C4-2B (cell line): ENCODE results near the gene SRRM2.

Source experiments
- H3K27ac ChIP-seq: fragments of 450-650 bp; 2 replicates; pipeline ENCODE4 v1.5.1; 2017
- ZFX ChIP-seq: fragments of 450-650 bp; IDR thresholded peaks from 2 replicates; pipeline ENCODE4 v1.6.1; 2017
- TF ChIP-seq, protein P1 (sequence below): fragments of 450-650 bp; conservative IDR thresholded peaks from 2 replicates; pipeline ENCODE4 v1.5.1; 2017; ENCODE audit warnings: mild to moderate bottlenecking

SRRM2 gene

DNA sequence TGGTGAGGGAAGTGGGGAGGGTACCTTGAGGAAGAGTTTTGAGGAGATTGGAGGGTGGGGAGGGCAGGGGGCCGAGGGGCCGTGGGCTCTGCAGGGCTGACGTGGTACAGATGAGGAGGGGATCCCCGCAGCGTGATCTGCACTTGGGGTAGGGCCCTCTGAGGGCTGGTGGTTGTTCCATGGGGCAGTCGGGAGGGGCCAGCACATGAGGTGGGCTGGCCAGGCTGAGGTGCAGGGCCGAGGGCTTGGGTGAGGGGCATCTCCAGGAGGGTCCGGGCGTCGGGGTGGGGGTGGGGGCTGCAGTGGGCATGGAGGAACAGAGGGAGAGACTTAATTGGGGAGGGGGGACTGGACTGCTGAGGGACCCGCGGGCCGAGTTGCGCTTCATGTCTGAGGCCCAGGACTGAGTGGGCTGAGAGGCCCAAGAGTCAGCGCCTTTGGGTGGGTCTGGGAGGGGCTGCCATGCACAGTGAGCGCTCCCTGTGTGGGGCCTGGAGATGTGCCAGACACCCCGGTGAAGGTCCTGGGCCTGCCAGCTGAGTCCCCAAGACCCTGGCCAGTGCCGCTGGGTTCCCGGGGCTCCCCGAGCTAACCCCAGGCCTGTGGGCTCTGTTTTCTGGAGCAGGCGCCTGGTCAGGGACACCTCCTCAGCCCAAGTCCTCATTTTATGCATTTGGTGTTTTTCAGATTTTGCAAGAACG is 45.7 kb upstream of the SRRM2 start:
- H3K27ac ChIP-seq, result no peak overlapping the region
- no peak for TF ChIP-seq ZFX
- TF ChIP-seq, protein P1, sequence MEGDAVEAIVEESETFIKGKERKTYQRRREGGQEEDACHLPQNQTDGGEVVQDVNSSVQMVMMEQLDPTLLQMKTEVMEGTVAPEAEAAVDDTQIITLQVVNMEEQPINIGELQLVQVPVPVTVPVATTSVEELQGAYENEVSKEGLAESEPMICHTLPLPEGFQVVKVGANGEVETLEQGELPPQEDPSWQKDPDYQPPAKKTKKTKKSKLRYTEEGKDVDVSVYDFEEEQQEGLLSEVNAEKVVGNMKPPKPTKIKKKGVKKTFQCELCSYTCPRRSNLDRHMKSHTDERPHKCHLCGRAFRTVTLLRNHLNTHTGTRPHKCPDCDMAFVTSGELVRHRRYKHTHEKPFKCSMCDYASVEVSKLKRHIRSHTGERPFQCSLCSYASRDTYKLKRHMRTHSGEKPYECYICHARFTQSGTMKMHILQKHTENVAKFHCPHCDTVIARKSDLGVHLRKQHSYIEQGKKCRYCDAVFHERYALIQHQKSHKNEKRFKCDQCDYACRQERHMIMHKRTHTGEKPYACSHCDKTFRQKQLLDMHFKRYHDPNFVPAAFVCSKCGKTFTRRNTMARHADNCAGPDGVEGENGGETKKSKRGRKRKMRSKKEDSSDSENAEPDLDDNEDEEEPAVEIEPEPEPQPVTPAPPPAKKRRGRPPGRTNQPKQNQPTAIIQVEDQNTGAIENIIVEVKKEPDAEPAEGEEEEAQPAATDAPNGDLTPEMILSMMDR, result no peak

DNA sequence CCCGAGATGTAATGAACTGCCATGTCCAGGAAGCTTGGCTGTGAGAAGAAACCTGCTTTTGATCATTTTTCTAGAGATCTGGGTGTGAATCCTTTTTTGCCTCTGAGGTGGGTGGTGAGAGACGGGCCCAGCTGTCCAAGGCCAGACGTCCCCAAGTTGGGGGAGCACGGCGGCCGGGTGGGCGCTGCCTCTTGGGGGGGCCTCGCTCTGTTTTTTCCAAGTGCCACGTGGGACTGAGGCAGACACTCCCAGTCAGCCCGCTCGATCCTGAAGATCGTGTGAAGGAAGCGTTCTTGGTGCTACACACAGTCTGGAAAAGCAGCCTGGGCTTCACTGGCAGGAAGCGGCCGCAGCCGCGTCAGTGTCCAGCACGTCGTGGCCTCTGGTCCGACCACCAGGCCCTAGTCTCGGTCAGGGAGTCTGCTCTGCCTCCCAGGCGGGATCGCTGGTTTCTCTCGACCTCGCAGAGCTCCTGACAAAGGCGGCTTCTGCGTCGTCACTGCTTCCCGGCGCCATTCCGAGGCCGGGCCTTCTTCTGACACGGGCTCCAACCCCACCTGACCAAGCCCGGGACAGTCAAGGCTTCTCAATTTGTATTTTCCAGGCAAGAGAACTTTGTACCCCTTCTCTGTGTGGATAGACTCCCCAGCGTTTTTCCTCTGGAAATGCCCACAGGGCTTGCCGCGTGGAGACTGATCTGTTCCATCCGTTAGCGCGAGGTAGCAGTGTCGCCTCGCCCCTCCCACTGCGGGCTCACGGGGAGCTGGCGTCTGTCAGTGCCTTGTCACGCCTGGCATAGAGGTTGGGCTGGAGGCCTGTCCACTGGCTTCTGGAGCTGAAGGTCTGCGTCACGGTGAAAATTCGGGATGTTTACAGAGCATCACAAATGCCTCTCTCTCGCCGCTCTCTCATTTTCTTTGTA is 44.8 kb upstream of the SRRM2 start:
- TF ChIP-seq, protein P1, result no peak
- no peak for TF ChIP-seq ZFX

DNA sequence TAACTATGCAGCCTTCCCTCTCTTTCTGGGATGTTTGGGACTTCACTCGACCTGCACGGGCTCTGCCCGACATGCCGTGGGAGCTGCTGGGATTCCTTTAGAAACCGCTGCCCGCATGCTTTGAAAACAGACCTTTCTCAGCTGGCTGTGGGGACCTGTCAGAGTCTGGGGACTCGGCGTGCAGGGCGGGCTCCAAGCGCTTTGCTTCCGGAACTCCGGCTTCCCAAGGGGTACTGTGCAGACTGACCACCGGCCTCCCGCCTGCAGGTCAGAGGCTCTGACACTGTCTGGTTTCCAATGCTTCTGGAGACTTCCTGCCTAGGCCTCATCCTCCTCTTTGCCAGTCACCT is 44.2 kb upstream of the SRRM2 start:
- TF ChIP-seq, protein P1, result no peak
- TF ChIP-seq ZFX, result no peak
- no peak overlapping the region for H3K27ac ChIP-seq

More for the DNA sequence above, 44.8 kb upstream of the SRRM2 start:
- H3K27ac ChIP-seq, result no peak overlapping the region

DNA sequence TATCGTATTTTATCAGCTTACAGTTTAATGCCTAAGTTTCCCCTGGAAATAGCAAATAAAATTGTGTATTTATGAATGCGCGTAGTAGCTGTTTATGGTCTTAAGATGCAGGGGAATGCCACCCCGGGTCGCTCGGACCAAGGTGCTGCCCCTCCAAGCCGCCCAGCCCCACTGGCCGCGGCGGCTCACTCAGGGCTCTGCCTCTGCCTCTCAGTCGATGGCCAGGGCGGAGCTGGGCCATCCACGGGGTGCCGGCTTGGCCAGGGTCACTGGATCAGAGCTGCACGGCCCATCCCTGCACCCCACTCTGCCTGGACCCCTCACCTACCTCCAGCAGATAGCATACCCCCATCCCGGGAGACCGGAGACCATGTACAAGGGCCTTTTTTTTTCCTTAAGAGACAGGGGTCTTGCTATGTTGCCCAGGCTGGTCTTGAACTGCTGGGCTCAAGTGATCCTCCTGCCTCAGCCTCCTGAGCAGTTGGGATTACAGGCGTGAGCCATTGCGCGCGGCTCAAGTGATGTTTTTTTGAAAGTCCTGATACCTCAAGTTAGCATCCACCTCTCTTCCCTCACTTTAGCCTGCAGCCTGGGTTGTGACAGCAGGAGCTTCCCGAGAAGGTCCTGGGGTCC is 43.4 kb upstream of the SRRM2 start:
- H3K27ac ChIP-seq, result no peak overlapping the region
- TF ChIP-seq, protein P1, result no peak
- TF ChIP-seq ZFX, result no peak

DNA sequence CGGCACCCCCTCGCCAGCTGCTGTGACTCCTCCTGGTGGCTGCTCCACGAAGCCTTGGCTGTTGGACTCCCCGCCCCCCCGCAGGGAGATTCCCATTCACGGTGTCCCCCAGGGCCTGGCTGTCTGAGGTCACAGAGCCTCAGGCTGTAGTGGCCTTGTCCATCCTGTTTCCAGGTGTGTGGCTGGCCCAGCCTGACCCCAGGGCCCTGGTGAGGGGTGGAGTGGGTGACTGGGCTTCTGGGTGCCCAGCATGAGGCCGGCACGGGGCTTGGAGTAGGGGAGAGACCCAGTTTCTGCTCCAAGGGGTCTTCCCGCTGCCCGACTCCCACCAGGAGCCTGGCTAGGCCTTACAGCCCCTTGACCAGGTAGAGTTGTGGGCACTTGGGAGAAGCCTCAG is 42.9 kb upstream of the SRRM2 start:
- no peak for TF ChIP-seq ZFX
- TF ChIP-seq, protein P1, result no peak
- H3K27ac ChIP-seq, result no peak overlapping the region

DNA sequence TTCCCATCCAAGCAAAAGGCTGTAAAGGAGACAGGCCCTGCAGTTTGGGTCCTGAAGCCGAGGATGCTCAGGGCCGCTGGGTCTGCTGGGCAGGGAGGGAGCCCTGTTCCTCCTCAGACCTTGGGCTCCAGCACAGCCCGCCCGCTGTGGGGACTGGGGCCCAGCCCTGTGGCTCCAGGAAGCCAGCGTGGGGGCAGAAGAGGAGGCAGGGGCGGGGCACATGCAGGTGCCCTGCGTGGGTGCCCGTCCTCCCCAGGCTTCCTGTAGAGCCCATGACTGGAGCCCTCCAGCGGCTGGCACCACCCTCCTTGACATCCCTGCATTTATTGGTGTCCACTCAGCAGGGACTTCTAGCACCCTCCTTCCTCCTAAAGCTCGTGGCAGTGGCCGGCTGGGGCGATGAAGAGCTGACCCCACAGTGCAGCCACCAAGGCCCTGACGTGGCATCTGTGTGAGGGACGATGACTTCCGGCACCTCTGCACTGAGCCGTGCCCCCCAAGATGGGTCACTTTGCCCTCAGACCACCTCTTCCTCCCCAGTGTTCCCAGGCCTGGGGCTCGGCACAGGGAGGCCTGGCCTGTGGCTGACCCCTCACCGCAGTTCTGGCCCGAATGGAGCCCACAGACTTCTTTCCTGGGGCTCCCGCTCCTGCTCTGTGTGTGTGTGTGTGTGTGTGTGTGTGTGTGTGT is 42.3 kb upstream of the SRRM2 start:
- no peak overlapping the region for H3K27ac ChIP-seq
- TF ChIP-seq, protein P1, result no peak
- no peak for TF ChIP-seq ZFX
